Ascending aorta (tissue), 2 donors: ENCODE results near the gene KRIT1. TPM values are rescaled to one million over a fixed set of nuclear protein-coding genes. Genes with fewer than 3 reads are reported as not detected.

ENCODE experiments used
- DNase-seq, 2 donors: peaks; one replicate each; pipeline ENCODE4 v3.0.0-alpha.2; 2019; ENCODE audit warnings: low spot score in 2 of 2
- H3K27ac ChIP-seq, 2 donors: fragments of 200-600 bp; sonication (generic); one replicate each; pipeline ENCODE4 v1.5.1; 2016 to 2017; ENCODE audit warnings: mild to moderate bottlenecking in 1 of 2
- H3K27me3 ChIP-seq: fragments of 200-600 bp; sonication (generic); one replicate; pipeline ENCODE4 v1.5.1; 2017
- H3K36me3 ChIP-seq, 2 donors: fragments of 200-600 bp; sonication (generic); one replicate each; pipeline ENCODE4 v1.5.1; 2016
- H3K4me1 ChIP-seq, 2 donors: fragments of 200-600 bp; sonication (generic); one replicate each; pipeline ENCODE4 v1.5.1; 2016 to 2017; ENCODE audit warnings: mild to moderate bottlenecking in 1 of 2
- H3K4me3 ChIP-seq, 2 donors: fragments of 200-600 bp; sonication (generic); one replicate each; pipeline ENCODE4 v1.5.1; 2016 to 2017; ENCODE audit warnings: mild to moderate bottlenecking in 1 of 2
- H3K9me3 ChIP-seq, 2 donors: fragments of 200-600 bp; sonication (generic); one replicate each; pipeline ENCODE4 v1.5.1; 2016
- CTCF ChIP-seq, 3 experiments: fragments of 200-600 bp in 2 of 3; fragments of 450-650 bp in 1 of 3; sonication (generic) in 2 of 3; IDR thresholded peaks; one replicate each; pipeline ENCODE4 v1.5.1; 2016 to 2019; ENCODE audit warnings: antibody characterized with exemption in 3 of 3, mild to moderate bottlenecking in 1 of 3, moderate library complexity in 1 of 3
- intact Hi-C: fragments of 100-400 bp; cut with DNase I; formaldehyde crosslinking; loops from one replicate; pipeline ENCODE4 v1.15.1; 2023
- total RNA-seq: library from RNA; depleted of rRNA; stranded (reverse); fragments of >200 nt; gene quantifications from one replicate; pipeline ENCODE4 v1.1.0, GENCODE V29; 2016

The KRIT1 gene
- 66.1 TPM for total RNA-seq

- TF ChIP-seq CTCF (IDR thresholded peaks at IDR 0.05): peak in 2 of 3 experiments; percentile 4 to 14
- peak; percentile 36 to 94 for DNase-seq
- intact Hi-C loops: loop anchor here (1.0 to 10.0 kb wide), 4 partner anchors 111 to 301 kb away; partner anchors contain the start of genes AKAP9, CYP51A1 and GATAD1
- Histone ChIP-seq H3K36me3 (peaks cover 4 to 7% of the 10 kb centered on the region in 2 donors), H3K4me1 (peaks cover 0 to 25% of the 10 kb centered on the region in 2 donors), H3K27ac (peak within 1 kb of the TSS; percentile 90 to 94), H3K9me3 (no peaks in the 10 kb centered on the region), H3K4me3 (peak within 1 kb of the TSS; percentile 80 to 99), H3K27me3 (no peaks in the 10 kb centered on the region)
Observed at GRCh38 chr7:92245487-92246359, at the start of gene KRIT1, which contains the start of gene ANKIB1. Gene KRIT1 (minus strand): TSS chr7:92245914. CDS start chr7:92242135, 3,779 bp downstream. Gene ANKIB1 (plus strand): TSS chr7:92245974. CDS start chr7:92294979, 49,005 bp downstream.

- Histone ChIP-seq H3K36me3 (no peaks in the 10 kb centered on the region), H3K4me1 (peaks cover 0 to 13% of the 10 kb centered on the region in 2 donors), H3K27ac (peak overlapping the region; percentile 5 to 6), H3K27me3 (no peaks in the 10 kb centered on the region), H3K4me3 (no peak overlapping the region), H3K9me3 (no peaks in the 10 kb centered on the region)
- intact Hi-C loops: no loop called here
- TF ChIP-seq CTCF (IDR thresholded peaks at IDR 0.05): no peak
- DNase-seq: no peak
Observed at GRCh38 chr7:92295391-92295790, 49.7 kb upstream of the KRIT1 start.

DNA sequence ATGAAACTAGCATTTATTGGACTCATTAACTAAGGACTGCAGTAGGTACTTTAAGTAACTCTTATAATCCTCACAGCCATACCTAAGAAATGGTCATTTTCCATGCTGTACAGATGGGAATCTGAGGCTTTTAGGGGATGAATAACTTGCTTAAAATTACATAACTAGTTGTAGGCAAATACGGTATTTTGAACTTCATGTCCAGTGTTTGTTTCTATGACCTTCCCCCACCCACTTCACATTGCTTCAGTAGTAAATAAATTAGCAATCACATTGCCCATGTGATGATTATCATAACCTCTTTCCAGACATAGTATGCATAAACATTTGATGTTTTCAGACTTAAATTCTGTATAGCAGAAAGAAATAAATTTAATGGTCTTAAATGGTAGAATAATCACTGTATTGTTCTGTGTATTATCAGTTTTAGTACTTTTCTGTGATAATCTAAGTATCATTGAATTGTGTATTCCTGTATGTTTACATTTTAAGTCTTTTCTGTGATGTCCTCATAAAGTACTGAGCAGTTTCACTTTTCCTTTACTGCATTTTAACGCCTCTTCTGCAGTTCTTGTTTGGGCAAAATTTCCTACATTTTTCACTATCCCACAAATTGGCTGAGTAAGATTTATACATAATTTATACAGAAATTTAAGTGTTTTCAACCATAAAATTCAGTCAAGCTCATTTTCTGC is 48.3 kb upstream of the KRIT1 start:
- Histone ChIP-seq H3K4me1 (peaks cover 0 to 13% of the 10 kb centered on the region in 2 donors), H3K9me3 (no peaks in the 10 kb centered on the region), H3K27ac (peak overlapping the region in 1 of 2 donors; percentile 41), H3K4me3 (peak overlapping the region; percentile 19 to 48), H3K27me3 (no peaks in the 10 kb centered on the region), H3K36me3 (no peaks in the 10 kb centered on the region)
- TF ChIP-seq CTCF (IDR thresholded peaks at IDR 0.05): no peak
- intact Hi-C loops: loop anchor here (5.0 kb wide), 1 partner anchor 42 kb away; no protein-coding TSS in a partner anchor
- DNase-seq: no peak

DNA sequence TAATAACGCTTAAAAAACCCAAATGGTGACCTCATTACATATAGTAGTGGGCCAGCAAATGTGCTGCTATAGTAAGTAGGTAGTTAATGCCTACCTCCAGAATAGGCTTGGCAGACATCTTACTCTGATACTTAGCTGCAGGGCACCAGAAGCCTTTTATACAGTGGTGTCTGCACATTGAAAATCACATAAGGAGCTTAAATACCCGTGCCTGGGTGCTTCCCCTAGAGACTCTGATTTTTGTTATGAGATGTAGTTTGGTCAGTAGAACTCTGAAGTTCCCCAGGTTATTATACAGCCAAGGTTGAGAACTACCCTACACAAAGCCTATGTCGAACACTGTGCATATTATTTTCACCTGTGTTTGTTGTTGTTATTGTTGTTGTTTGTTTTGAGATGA is 47.3 kb upstream of the KRIT1 start:
- Histone ChIP-seq H3K27ac (no peak overlapping the region), H3K27me3 (no peaks in the 10 kb centered on the region), H3K36me3 (no peaks in the 10 kb centered on the region), H3K9me3 (no peaks in the 10 kb centered on the region), H3K4me1 (peaks cover 0 to 13% of the 10 kb centered on the region in 2 donors), H3K4me3 (no peak overlapping the region)
- TF ChIP-seq CTCF (IDR thresholded peaks at IDR 0.05): no peak
- no peak for DNase-seq
- intact Hi-C loops: loop anchor here (5.0 kb wide), 1 partner anchor 41 kb away; no protein-coding TSS in a partner anchor

DNA sequence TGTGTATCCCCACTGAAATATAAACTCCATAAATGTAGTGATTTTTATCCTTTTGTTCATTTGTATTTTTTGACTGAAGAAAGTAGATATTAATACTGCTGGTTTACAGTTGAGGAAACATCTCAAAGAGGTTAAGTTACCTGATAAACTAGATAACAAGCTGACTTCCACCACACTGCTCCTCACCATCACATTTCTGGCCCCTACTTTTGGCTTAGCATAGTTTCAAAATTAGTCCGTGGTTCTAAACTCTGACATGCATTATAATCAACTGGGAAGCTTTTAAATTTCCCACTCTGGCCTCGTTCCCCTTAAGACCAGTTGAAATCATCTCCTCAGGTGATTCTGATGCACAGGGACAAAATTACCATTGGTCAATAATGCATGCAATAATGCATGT is 43.6 kb upstream of the KRIT1 start:
- intact Hi-C loops: no loop called here
- peaks cover 0 to 8% of the 10 kb centered on the region in 2 donors for H3K4me1 ChIP-seq
- H3K9me3 ChIP-seq: no peaks in the 10 kb centered on the region

More for the DNA sequence above, 43.6 kb upstream of the KRIT1 start:
- no peaks in the 10 kb centered on the region for H3K27me3 ChIP-seq
- TF ChIP-seq CTCF (IDR thresholded peaks at IDR 0.05): no peak
- no peak overlapping the region for H3K27ac ChIP-seq
- no peak for DNase-seq
- no peaks in the 10 kb centered on the region for H3K36me3 ChIP-seq
- H3K4me3 ChIP-seq: no peak overlapping the region
